A549 (cell line): ENCODE results near the gene FAM20A.

Experiments used
- EP300 ChIP-seq, 2 experiments: fragments of >200 bp; sonication (Bioruptor Twin); formaldehyde crosslinking; IDR thresholded peaks; 2 replicates in 1 of 2; 3 replicates in 1 of 2; pipeline ENCODE4 v1.6.1; 2016 to 2017
- HOXA7 ChIP-seq: fragments of 250-450 bp; sonication (Bioruptor Pico); IDR thresholded peaks from 2 replicates; pipeline ENCODE4 v1.5.0; 2020; ENCODE audit warnings: mild to moderate bottlenecking, moderate library complexity
- POLR2A ChIP-seq: IDR thresholded peaks from 2 replicates; pipeline ENCODE4 v1.6.1; 2012; ENCODE audit warnings: mild to moderate bottlenecking, low read length
- RAD21 ChIP-seq, 2 experiments: fragments of >200 bp in 1 of 2; sonication (Bioruptor Twin) in 1 of 2; formaldehyde crosslinking in 1 of 2; IDR thresholded peaks in 1 of 2; conservative IDR thresholded peaks in 1 of 2; 2 replicates in 1 of 2; 3 replicates in 1 of 2; pipeline ENCODE4 v1.6.1; 2012 to 2018; ENCODE audit warnings: inconsistent platforms in 1 of 2
- ZFP36 ChIP-seq: fragments of 450-650 bp; IDR thresholded peaks from 2 replicates; pipeline ENCODE4 v1.6.1; 2014; ENCODE audit warnings: borderline replicate concordance; ENCODE audit not compliant: partially characterized antibody
- TF ChIP-seq, protein P1 (sequence below): fragments of >200 bp; sonication (Bioruptor Twin); formaldehyde crosslinking; IDR thresholded peaks from 3 replicates; pipeline ENCODE4 v1.5.1; 2016
- TF ChIP-seq, protein P2 (sequence below): fragments of 450-650 bp; IDR thresholded peaks from 2 replicates; pipeline ENCODE4 v1.6.1; 2014; ENCODE audit warnings: antibody characterized with exemption
- TF ChIP-seq, protein P3 (sequence below): fragments of 200-600 bp; sonication (generic); IDR thresholded peaks from 2 replicates; pipeline ENCODE4 v1.6.1; 2016; ENCODE audit warnings: antibody characterized with exemption, mild to moderate bottlenecking, moderate library complexity
- TF ChIP-seq, protein P4 (sequence below): IDR thresholded peaks from 2 replicates; pipeline ENCODE4 v1.6.1; 2012

DNA sequence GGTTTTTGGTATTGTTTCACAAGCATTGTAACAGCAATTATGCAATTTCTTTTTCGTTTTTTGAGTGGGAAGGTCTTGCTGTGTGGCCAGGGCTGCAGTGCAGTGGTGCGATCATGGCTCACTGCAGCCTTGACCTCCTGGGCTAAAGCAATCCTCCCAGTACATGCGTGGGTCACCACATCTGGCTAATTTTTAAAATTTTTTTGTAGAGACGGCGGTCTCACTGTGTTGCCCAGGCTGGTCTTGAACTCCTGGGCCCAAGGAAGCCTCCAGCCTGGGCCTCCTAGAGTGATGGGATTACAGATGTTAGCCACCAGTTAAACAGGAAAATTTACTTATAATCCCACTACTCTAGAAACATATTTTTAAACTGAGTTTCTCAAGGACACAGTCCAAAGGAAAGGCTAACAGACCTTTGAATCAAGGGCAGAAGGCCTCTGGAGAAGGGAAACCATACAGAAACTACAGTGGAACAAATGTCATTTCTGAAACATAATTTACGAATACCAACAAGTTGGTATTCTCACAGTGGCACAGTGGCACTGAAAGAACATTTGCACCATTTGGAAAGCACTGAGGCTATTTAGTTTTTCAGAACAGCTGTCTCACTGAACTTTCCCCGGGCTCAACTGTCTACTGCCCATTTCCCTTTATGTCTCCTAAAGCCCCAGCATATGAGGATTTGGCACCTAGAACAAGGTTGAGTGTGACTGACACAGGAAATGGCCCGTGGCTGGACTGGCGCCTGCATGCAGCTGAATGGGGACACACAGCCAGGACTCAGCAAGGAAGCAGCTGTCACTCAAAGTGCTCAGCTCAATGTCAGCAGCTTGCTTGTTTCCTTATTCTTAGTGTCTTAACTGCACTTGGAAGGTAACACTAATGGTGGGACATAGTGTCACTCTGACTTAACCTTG lies 91.8 kb downstream of the FAM20A start:
- TF ChIP-seq, protein P1, sequence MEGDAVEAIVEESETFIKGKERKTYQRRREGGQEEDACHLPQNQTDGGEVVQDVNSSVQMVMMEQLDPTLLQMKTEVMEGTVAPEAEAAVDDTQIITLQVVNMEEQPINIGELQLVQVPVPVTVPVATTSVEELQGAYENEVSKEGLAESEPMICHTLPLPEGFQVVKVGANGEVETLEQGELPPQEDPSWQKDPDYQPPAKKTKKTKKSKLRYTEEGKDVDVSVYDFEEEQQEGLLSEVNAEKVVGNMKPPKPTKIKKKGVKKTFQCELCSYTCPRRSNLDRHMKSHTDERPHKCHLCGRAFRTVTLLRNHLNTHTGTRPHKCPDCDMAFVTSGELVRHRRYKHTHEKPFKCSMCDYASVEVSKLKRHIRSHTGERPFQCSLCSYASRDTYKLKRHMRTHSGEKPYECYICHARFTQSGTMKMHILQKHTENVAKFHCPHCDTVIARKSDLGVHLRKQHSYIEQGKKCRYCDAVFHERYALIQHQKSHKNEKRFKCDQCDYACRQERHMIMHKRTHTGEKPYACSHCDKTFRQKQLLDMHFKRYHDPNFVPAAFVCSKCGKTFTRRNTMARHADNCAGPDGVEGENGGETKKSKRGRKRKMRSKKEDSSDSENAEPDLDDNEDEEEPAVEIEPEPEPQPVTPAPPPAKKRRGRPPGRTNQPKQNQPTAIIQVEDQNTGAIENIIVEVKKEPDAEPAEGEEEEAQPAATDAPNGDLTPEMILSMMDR: no peak
- TF ChIP-seq ZFP36 (no peak), POLR2A (no peak), EP300 (IDR thresholded peaks at IDR 0.05) (no peak), HOXA7 (no peak), RAD21 (conservative IDR thresholded peaks at IDR 0.05 in 1 of 2, IDR thresholded peaks at IDR 0.05 in 1 of 2) (no peak)
- TF ChIP-seq, protein P2, sequence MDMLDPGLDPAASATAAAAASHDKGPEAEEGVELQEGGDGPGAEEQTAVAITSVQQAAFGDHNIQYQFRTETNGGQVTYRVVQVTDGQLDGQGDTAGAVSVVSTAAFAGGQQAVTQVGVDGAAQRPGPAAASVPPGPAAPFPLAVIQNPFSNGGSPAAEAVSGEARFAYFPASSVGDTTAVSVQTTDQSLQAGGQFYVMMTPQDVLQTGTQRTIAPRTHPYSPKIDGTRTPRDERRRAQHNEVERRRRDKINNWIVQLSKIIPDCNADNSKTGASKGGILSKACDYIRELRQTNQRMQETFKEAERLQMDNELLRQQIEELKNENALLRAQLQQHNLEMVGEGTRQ: no peak
- TF ChIP-seq, protein P3, sequence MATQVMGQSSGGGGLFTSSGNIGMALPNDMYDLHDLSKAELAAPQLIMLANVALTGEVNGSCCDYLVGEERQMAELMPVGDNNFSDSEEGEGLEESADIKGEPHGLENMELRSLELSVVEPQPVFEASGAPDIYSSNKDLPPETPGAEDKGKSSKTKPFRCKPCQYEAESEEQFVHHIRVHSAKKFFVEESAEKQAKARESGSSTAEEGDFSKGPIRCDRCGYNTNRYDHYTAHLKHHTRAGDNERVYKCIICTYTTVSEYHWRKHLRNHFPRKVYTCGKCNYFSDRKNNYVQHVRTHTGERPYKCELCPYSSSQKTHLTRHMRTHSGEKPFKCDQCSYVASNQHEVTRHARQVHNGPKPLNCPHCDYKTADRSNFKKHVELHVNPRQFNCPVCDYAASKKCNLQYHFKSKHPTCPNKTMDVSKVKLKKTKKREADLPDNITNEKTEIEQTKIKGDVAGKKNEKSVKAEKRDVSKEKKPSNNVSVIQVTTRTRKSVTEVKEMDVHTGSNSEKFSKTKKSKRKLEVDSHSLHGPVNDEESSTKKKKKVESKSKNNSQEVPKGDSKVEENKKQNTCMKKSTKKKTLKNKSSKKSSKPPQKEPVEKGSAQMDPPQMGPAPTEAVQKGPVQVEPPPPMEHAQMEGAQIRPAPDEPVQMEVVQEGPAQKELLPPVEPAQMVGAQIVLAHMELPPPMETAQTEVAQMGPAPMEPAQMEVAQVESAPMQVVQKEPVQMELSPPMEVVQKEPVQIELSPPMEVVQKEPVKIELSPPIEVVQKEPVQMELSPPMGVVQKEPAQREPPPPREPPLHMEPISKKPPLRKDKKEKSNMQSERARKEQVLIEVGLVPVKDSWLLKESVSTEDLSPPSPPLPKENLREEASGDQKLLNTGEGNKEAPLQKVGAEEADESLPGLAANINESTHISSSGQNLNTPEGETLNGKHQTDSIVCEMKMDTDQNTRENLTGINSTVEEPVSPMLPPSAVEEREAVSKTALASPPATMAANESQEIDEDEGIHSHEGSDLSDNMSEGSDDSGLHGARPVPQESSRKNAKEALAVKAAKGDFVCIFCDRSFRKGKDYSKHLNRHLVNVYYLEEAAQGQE: no peak
- TF ChIP-seq, protein P4, sequence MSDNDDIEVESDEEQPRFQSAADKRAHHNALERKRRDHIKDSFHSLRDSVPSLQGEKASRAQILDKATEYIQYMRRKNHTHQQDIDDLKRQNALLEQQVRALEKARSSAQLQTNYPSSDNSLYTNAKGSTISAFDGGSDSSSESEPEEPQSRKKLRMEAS: no peak
